Measurements from ENCODE around the gene INTS15.

Gene INTS15

GRCh38 chr7:6655636-6656385, 66.0 kb downstream of the INTS15 start:
- DNase-seq (ENCODE audit: low read depth in 2 of 2) = no peak

DNA sequence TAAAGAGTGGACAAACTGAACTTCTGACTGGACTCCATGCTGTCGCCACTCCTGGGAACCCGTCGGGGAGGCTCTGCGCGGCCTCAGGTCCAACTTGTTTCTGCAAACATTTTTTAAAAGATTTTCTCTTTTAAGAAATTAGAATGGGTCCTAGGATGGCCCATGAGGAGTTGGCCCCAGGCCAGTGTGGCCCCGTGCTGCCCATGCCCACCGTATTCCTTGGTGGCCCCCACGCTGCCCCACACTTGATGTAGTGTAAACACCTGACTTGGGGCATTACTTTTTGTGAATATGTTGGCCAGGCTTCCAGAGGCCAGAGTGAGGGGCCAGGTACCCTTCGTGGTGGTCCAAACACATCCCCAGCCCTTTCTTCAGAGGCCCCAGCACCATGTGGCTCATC, 66.6 kb downstream of the INTS15 start:
- no peak for DNase-seq (ENCODE audit: low read depth in 2 of 2)
